Thyroid gland (tissue), 4 donors: Measurements from ENCODE around the gene MYORG. TPM values are rescaled to one million over a fixed set of nuclear protein-coding genes. Genes with fewer than 3 reads are reported as not detected.

Experiments
- DNase-seq, 2 donors: peaks; one replicate each; pipeline ENCODE4 v3.0.0-alpha.2; 2019
- H3K27ac ChIP-seq, 3 donors: fragments of 200-600 bp; sonication (generic); 1 replicate in 2 of 3; 2 replicates in 1 of 3; pipeline ENCODE4 v1.5.1; 2016 to 2019; ENCODE audit warnings: mild to moderate bottlenecking in 1 of 3, moderate library complexity in 1 of 3
- H3K27me3 ChIP-seq: fragments of 200-600 bp; sonication (generic); one replicate; pipeline ENCODE4 v1.5.1; 2019
- H3K36me3 ChIP-seq, 2 donors: fragments of 200-600 bp; sonication (generic); one replicate each; pipeline ENCODE4 v1.5.1; 2016 to 2019
- H3K4me1 ChIP-seq, 2 donors: fragments of 200-600 bp; sonication (generic); one replicate each; pipeline ENCODE4 v1.5.1; 2017 to 2019
- H3K4me3 ChIP-seq, 3 donors: fragments of 200-600 bp; sonication (generic); replicated peaks in 1 of 3; 1 replicate in 2 of 3; 2 replicates in 1 of 3; pipeline ENCODE4 v1.5.1; 2016; ENCODE audit warnings: mild to moderate bottlenecking in 1 of 3
- H3K9me3 ChIP-seq: fragments of 200-600 bp; sonication (generic); one replicate; pipeline ENCODE4 v1.5.1; 2017
- CTCF ChIP-seq, 6 experiments: fragments of 200-600 bp in 3 of 6; fragments of 450-650 bp in 3 of 6; sonication (generic) in 3 of 6; IDR thresholded peaks; one replicate each; pipeline ENCODE4 v1.5.1; 2016 to 2019; ENCODE audit warnings: antibody characterized with exemption in 6 of 6, mild to moderate bottlenecking in 2 of 6, inconsistent platforms in 1 of 6, moderate library complexity in 1 of 6
- POLR2A ChIP-seq, 2 donors: fragments of 450-650 bp; IDR thresholded peaks; one replicate each; pipeline ENCODE4 v1.6.1; 2017; ENCODE audit warnings: antibody characterized with exemption in 2 of 2, mild to moderate bottlenecking in 2 of 2, moderate library complexity in 1 of 2
- WGBS, 2 donors: methylation state at CpG; one replicate each; pipeline ENCODE4 v1.1.5; 2017; 5-methylcytosine and 5-hydroxymethylcytosine counted together
- intact Hi-C: fragments of 100-400 bp; cut with DNase I; formaldehyde crosslinking; loops from one replicate; pipeline ENCODE4 v1.15.1; 2023
- total RNA-seq, 4 donors: library from RNA; depleted of rRNA; stranded (reverse); fragments of >200 nt; gene quantifications; one replicate each; pipeline ENCODE4 v1.2.3, GENCODE V29; 2016

Gene MYORG
- total RNA-seq: 1 to 10 TPM; 3.2 to 9.2 (median 6.0) TPM

DNA sequence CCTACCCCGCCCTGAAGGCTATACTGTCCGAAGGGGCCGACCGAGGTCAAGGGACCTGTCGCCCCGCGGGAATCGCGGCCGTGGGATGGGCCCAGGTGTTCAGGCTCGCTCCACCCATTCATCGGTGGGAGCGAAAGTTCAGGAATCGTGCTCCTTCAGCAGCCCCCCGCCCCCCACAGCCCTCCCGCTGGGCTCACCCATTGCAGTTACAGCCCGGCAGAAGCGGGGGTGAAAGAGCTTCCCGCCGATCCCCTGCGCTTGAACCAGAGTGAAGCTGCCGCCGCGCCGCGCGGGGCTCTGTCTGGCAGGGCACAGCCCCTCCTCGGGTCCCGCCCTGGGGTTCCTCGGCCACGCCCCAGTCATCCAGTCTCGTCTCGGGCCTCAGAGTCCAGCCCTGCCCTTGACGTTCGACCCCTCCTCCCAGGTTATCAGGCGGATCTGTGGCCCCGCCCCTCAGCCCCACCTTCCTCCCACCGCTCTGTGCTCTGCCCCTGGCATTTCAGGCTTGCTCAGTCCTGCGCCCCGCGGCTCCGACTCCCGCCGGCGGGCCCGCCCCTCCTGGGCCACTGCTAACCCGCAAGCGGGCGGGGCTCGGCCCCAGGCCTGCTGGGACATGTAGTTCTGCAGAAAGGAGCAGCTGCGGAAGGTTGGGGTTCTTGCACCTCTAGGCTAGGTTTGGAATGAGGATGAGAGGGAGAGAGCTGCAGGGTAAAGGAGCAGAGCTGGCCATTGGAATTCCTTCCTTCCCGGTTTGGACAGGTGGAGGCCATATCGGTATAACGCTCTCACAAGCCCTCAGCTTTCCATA, at the start of gene MYORG:
Gene MYORG (minus strand): TSS at position 303 of the 808 bp plus-strand sequence. CDS start 3,955 bp downstream, outside the sequence.
- Histone ChIP-seq H3K9me3 (no peaks in the 10 kb centered on the region), H3K27me3 (no peaks in the 10 kb centered on the region), H3K36me3 (no peaks in the 10 kb centered on the region), H3K4me3 (peak within 1 kb of the TSS; percentile 0 to 55 (median 30)), H3K27ac (peak within 1 kb of the TSS; percentile 28 to 73 (median 57)), H3K4me1 (peaks cover 20 to 27% of the 10 kb centered on the region in 2 donors)
- TF ChIP-seq POLR2A (IDR thresholded peaks at IDR 0.05): peak; percentile 12 to 86
- TF ChIP-seq CTCF (IDR thresholded peaks at IDR 0.05): no peak
- 0% methylated on average over 10 to 19 of the region's 54 CpGs for WGBS, 2 donors
- DNase-seq: peak; percentile 99
- intact Hi-C loops: loop anchor here (5.0 kb wide), 2 partner anchors 44 to 81 kb away; partner anchors contain the start of genes DNAI1 and FAM219A

DNA sequence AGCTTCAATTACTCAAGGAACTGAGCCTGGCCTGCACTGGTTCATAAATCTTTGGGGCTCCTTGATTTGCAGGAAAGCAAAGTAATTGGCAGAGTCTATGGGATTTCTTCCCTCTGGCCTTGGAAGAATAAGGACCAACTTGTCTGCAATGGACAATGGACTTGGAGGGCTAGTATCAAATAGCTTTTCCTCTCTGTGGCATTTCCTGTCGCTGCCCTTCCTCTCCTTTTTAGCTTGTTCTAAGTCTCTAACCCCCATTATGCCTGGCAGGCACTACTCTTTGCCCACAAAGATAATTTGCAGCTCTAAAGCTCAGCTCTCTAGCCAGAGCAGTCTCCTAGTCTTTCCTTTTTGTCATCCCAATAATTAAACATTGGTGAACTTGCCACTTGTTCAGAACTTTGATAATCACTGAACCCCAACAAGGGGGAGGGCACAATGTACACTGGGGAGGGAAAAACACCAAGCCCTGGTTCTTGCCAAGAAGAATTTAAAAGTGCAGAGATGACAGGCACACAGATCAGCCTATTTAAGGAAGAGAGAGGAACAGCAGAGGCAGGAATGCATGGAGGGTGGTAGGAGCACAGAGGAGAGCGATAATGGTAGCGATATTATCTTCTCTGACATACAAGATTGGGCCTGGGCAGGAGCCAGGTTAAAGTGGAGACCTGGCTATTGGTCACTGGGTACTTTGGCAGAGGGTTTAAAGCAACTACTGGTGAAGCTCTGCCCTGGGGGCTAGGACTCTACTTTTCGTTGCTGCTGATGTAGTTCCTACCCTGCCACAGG, 43.2 kb upstream of the MYORG start:
- Histone ChIP-seq H3K36me3 (no peaks in the 10 kb centered on the region), H3K27me3 (no peaks in the 10 kb centered on the region), H3K9me3 (no peaks in the 10 kb centered on the region), H3K4me1 (no peaks in the 10 kb centered on the region), H3K4me3 (no peak overlapping the region), H3K27ac (no peak overlapping the region)
- intact Hi-C loops: no loop called here
- TF ChIP-seq CTCF (IDR thresholded peaks at IDR 0.05) (no peak), POLR2A (IDR thresholded peaks at IDR 0.05) (no peak)
- 88 to 90% methylated on average over 4 of the region's 4 CpGs for WGBS, 2 donors
- no peak for DNase-seq

GRCh38 chr9:34417734-34418133, 41.0 kb upstream of the MYORG start:
- Histone ChIP-seq H3K36me3 (no peaks in the 10 kb centered on the region), H3K9me3 (no peaks in the 10 kb centered on the region), H3K4me1 (no peaks in the 10 kb centered on the region), H3K27ac (no peak overlapping the region), H3K27me3 (no peaks in the 10 kb centered on the region), H3K4me3 (no peak overlapping the region)
- TF ChIP-seq POLR2A (IDR thresholded peaks at IDR 0.05) (no peak), CTCF (IDR thresholded peaks at IDR 0.05) (no peak)
- no peak for DNase-seq
- 92 to 96% methylated on average over 3 of the region's 3 CpGs for WGBS, 2 donors
- intact Hi-C loops: no loop called here

- WGBS, 2 donors: 12 to 14% methylated on average over 6 of the region's 6 CpGs
- Histone ChIP-seq H3K9me3 (no peaks in the 10 kb centered on the region), H3K4me3 (no peak overlapping the region), H3K36me3 (no peaks in the 10 kb centered on the region), H3K27ac (no peak overlapping the region), H3K27me3 (no peaks in the 10 kb centered on the region), H3K4me1 (no peaks in the 10 kb centered on the region)
- TF ChIP-seq CTCF (IDR thresholded peaks at IDR 0.05) (no peak), POLR2A (IDR thresholded peaks at IDR 0.05) (no peak)
- intact Hi-C loops: no loop called here
- peak; percentile 13 to 70 for DNase-seq
Measured at GRCh38 chr9:34413231-34413852, 36.6 kb upstream of the MYORG start.
